ENCODE measurements around the gene SERPINA3.
A peak's percentile ranks its signal among the peaks of the same experiment; 100 is the strongest.
"Not testable (repeated sequence)": the region's sequence is repeated elsewhere in the genome, so short reads cannot be mapped to it uniquely, and the experiment has no call there.

Gene SERPINA3

DNA sequence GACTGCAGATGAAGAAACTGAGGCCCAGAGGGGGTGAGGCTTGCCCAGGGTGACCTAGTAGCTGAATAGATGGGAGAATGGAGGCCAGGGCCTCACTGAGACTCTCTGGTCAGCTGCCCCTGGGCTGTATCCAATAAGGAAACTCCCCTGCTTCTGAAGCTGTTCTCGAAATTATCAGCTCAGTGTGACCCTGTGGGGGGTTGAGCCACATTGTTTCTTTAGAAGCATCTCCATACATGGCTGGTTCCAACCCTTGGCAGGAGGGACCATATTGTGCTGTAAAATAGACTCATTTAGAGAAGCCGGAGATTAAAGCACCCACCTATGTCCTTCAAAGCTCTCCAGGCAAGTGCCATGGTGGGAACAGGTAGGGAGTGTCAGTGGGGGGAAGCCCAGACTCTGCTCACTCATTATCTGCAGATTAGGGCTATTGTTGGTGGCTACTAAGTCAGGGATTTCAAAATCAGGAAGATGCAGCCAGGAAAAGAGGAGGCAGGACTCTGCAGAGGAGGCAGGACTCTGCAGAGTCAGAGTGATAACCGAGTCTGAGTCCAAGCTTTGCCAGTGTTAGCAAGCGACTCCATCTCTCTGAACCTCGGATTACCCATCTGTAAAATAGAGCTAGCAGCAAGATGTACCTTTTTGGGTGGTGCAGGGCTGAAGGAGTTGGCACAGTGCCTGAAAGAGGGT, 27.5 kb upstream of the SERPINA3 start:
- DNase-seq (ENCODE audit: low spot score): no peak

GRCh38 chr14:94586635-94587034, 25.6 kb upstream of the SERPINA3 start:
- no peak for DNase-seq (ENCODE audit: low spot score)

DNA sequence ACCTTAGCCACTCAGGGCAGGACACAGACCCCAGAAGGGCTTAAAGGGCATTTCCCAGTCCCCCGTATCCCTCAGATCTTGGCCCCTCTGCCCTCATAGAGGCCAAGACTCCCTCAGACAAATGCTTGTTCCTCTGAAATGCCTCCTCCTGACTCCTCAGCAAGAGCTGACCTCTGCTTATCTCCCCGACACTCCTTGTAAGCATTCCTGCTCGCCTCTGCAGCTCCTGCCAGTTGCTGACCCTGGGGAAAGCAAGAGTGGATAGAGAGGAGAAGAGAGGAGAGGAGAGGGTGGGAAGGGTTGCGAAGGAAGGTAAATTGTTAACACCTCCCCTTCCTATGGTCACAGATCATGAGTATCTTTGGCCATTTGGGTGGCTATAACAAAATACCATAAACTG, 23.9 kb upstream of the SERPINA3 start:
- DNase-seq (ENCODE audit: low spot score): no peak

DNA sequence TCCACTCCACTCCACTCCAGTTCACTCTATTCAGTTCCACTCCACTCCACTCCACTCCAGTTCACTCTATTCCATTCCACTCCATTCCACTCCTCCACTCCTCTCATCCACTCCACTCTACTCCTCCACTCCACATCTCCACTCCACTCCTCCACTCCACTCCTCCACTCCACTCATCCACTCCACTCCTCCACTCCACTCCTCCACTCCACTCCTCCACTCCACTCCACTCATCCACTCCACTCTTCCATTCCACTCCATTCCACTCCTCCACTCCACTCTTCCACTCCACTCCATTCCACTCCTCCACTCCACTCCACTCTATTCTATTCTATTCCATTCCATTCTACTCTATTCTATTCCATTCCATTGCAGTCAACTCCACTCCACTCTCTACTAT, 21.1 kb upstream of the SERPINA3 start:
- DNase-seq (ENCODE audit: low spot score): no peak

DNA sequence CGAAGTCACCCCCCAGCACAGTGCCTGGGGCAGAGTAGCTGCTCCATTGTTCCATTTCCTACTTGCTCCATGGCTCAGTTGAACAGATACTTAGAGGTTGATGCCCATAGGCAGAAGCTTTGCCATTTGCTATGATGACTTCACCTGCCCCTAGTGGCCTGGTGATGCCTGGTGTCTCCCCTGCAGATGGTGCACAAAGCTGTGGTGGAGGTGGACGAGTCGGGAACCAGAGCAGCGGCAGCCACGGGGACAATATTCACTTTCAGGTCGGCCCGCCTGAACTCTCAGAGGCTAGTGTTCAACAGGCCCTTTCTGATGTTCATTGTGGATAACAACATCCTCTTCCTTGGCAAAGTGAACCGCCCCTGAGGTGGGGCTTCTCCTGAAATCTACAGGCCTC, 20.3 kb upstream of the SERPINA3 start:
- DNase-seq (ENCODE audit: low spot score): no peak

DNA sequence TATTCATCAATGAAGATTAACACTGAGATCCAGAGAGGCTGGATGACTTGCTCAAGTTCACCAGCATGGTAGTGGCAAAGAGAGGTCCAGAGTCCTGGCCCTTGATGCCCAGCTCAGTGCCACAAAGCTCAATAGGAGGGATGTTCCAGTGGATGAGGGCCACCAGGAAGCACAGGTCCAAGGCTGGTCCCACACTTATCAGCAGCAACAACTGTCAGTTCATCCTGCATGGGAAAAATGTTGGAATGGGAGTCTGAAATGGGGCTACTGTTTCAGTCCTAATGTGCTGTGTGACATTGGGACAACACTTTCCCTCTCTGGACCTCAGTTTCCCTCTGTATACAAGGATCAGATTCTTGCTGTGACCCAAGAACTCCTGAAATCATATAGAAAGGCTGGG, 19.7 kb upstream of the SERPINA3 start:
- DNase-seq (ENCODE audit: low spot score): no peak

- no peak for DNase-seq (ENCODE audit: low spot score)
These were observed 18.8 kb upstream of the SERPINA3 start for GRCh38 chr14:94593376-94593748.

GRCh38 chr14:94593749-94594431, 18.3 kb upstream of the SERPINA3 start:
- no peak for DNase-seq (ENCODE audit: low spot score)

- DNase-seq (ENCODE audit: low spot score): no peak
These were observed 17.8 kb upstream of the SERPINA3 start for GRCh38 chr14:94594441-94594840.

DNA sequence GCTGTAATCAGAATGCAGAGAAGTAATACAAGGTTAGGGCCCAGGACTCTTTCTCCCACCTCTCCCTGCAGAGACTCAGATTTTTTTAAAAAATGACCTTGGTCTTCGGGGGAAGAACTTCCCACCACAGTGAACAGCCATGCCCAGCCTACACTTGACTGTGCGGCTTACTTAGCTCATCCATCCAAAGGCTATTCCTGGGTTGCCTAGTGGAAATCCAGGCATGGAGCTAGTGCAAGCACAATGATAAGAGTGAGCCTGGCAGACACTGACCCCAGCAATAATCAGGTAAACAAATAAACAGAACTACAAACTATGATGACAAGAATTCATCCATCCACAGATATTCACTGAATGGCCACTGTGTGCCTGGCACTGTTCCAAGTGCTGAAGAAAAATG, 16.3 kb upstream of the SERPINA3 start:
- DNase-seq (ENCODE audit: low spot score): no peak

DNA sequence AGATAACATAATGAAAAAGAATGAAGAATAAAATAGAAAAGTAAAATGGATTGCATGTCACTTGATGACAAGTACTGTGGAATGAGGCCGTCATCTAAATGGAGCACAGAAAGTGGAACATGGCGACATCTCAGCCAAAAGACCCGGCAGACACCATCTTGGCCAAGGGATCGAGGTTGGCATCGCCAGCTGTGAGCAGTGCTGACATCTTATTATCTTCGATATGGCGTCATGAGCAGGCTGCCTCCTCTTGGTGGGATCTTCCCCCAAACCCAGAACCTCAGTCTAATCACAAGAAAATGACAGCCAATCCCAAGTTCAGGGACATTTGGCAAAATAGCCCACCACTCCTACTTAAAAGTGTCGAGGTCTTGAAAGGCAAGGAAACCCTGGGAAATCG, 15.8 kb upstream of the SERPINA3 start:
- DNase-seq (ENCODE audit: low spot score): no peak

GRCh38 chr14:94597788-94598187, 14.4 kb upstream of the SERPINA3 start:
- DNase-seq (ENCODE audit: low spot score): no peak

DNA sequence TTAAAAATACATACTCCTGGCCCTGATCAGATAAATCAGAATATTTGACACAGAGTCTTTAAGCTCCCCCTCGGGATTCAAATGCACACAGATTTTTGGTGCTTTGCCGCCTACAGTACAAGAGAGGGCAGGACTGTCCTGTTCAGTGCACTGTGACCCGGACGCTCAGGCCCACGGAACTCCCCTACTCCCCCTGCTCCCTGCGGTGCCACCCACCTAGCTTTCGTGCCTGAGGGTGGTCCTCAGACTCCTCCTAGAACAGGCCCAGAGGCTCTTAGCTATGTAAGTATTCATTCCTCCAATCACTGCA, 13.7 kb upstream of the SERPINA3 start:
- no peak for DNase-seq (ENCODE audit: low spot score)

- DNase-seq (ENCODE audit: low spot score): peak; percentile 52
These were observed 13.2 kb upstream of the SERPINA3 start for GRCh38 chr14:94598816-94599655.

DNA sequence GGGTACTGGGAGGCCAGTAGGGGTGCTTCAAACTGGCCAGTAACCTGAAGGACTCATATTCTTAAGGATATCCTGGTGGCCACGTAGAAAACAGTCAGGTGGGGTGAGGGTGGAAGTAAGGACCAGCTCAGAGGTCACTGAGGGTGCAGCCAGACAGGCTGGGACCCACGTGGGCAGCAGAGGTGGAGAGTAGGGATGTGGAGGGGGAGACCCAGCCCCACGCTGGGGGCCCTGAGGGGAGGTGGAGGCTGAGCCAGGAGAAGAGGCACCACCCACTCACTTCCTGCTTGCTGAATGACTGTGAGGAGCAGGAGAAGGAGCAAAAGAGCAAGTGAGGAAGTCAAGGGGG, 12.6 kb upstream of the SERPINA3 start:
- DNase-seq (ENCODE audit: low spot score): no peak

DNA sequence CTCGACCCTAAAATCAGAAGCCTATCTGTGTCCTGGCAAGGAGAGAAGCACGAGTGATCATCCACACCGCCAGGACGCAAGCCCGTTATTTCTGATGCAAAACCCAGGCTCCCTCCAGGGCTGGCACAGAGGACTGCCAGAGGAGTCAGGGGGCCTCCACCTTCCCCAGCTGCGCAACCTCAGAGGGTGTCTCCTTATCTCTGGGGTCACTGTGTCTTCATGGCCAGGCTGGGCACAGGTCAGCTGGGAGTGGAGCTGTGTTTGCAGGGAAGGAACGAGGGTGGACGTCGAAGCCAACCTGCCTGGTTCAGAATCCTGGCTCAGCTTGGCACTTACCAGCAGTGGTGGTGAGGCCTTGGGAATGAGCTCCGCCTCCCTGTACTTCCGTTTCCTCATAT, 12.0 kb upstream of the SERPINA3 start:
- no peak for DNase-seq (ENCODE audit: low spot score)

DNA sequence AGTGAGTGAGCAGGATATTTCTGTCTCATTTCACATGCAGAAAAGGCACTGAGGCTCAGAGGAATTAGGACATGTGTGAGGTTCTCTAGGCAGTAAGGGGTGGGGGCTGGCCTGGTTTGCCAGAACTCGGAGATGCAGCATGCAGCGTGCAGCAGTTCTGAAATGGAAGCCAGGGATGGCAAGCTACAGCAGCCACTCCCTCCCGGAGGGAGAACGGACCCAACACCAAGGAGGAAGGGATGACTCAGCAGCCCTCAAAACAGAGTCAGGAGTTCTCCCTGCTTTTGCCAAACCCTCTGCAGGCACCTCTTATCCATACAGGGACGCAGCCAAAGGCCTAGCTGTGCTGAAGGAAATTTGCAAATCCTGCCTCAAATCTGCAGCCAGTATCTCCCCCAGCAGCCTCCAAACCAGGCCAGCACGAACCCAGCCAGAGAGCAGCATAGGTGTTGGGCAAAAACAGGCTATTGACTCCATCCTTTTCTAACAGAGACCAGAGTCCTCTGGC, 10.3 kb upstream of the SERPINA3 start:
- DNase-seq (ENCODE audit: low spot score): peak; percentile 8

DNA sequence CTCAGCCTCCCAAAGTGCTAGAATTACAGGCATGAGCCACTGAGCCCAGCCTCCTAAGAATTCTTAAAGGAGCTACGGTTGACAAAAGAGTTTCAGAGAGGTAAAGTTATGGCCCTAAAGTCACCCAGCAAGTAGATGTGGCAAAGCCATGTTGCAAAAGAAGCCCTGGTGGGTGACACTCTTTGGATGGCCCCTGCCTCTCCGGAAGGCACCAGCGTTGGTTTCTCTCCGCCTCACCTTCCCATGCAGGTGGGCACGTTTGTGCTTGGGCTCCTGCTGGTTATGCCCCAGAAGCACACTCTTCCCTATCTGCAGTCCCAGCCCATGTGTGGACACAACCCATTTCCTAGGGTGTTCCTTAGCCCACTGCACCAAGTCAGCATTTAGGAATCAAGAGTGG, 9.5 kb upstream of the SERPINA3 start:
- DNase-seq (ENCODE audit: low spot score): no peak

GRCh38 chr14:94605361-94605760, 6.8 kb upstream of the SERPINA3 start:
- DNase-seq (ENCODE audit: low spot score): no peak

DNA sequence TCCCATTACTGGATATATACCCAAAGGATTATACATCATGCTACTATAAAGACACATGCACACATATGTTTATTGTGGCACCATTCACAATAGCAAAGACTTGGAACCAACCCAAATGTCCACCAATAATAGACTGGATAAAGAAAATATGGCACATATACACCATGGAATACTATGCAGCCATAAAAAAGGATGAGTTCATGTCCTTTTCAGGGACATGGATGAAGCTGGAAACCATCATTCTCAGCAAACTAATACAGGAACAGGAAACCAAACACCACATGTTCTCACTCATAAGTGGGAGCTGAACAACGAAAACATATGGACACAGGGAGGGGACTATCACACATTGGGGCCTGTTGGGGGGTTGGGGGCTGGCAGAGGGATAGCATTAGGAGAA, 3.2 kb upstream of the SERPINA3 start:
- not testable (repeated sequence) for DNase-seq (ENCODE audit: low spot score)

DNA sequence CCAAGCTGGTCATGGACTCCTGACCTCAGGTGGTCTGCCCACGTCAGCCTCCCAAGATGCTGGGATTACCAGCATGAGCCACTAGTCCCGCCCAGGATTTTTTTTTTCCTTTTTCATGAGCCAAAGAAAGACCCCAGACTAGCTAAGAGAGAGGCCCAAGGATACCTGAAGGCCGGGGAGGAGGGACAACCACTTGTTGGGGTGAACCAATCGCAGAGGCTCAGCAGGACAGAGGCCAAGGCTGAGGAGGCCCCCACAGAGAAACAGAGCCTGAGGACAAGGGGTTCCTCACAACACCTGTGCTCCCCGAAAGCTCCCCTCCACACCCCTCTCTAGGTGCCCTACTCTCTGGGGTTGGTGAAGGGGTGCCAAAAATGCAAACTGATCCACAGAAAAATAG, 1.0 kb upstream of the SERPINA3 start:
- DNase-seq (ENCODE audit: low spot score): no peak

DNA sequence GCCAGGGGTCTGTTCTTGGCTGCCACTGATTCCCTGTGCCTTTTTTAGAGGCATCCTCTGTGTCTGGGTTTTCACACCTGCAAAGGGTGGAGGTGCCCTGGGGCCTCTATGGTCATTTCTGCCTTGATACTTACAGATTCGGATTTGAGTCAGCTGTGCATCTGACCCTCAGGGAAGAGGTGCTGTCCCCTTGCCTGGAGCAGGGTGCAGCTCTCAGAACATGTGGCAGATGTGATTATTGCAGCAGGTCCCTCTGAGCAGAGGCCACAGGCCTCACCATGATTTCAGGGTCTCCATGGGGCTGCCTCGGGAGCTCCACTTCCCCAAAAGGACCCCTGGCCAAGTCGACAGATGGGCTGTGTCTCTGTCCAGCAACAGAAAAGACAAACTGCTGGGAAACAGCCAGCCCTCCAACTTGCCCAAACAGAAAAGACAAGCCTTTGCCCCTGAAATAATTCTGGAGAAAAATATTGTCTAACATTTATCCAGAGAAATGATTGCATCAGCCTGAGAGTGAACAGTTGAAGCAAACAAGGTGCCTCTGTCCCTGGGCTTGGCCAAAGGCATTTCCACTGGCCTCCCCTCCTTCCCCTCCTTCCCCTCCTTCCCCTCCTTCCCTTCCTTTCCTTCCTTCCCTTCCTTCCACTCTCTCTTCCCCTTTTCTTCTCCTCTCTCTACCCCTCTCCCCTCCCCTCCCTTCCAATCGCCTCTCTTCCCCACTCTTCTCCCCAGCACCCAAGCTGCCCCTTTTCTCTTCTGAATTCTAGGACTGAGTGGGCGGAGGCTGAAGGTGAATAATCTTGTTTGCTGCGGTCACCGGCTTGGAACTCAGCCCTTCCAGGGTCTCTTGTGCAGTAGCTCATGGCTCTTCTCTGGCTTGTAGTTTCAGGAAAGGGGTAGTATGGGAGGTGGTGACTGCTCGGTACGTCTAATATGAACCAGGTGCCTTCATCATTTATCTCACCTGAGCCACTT, 676 bp downstream of the SERPINA3 start:
- no peak for DNase-seq (ENCODE audit: low spot score)

All from putamen (tissue), 1 donor.